ENCODE measurements around the gene KLF15.

Gene KLF15

GRCh38 chr3:126319701-126320295 is 37.4 kb downstream of the KLF15 start:
- TF ChIP-seq FOXP2 (optimal IDR thresholded peaks at IDR 0.05; ENCODE audit: control extremely low read depth, extremely low read length, insufficient read depth) (no peak), EZH2 (IDR thresholded peaks at IDR 0.05) (no peak), POLR2AphosphoS5 (IDR thresholded peaks at IDR 0.05; ENCODE audit: borderline replicate concordance, low read depth, low read length) (no peak)
- DNase-seq (ENCODE audit: low read depth, low spot score) = no peak
- Histone ChIP-seq H3K9ac (ENCODE audit: insufficient read length) (no peak overlapping the region), H3K36me3 (ENCODE audit: insufficient read depth, low read length) (no peaks in the 10 kb centered on the region), H3K4me3 (no peak overlapping the region), H3K27ac (no peak overlapping the region), H3K9me3 (ENCODE audit: low read depth, low read length) (no peaks in the 10 kb centered on the region)

DNA sequence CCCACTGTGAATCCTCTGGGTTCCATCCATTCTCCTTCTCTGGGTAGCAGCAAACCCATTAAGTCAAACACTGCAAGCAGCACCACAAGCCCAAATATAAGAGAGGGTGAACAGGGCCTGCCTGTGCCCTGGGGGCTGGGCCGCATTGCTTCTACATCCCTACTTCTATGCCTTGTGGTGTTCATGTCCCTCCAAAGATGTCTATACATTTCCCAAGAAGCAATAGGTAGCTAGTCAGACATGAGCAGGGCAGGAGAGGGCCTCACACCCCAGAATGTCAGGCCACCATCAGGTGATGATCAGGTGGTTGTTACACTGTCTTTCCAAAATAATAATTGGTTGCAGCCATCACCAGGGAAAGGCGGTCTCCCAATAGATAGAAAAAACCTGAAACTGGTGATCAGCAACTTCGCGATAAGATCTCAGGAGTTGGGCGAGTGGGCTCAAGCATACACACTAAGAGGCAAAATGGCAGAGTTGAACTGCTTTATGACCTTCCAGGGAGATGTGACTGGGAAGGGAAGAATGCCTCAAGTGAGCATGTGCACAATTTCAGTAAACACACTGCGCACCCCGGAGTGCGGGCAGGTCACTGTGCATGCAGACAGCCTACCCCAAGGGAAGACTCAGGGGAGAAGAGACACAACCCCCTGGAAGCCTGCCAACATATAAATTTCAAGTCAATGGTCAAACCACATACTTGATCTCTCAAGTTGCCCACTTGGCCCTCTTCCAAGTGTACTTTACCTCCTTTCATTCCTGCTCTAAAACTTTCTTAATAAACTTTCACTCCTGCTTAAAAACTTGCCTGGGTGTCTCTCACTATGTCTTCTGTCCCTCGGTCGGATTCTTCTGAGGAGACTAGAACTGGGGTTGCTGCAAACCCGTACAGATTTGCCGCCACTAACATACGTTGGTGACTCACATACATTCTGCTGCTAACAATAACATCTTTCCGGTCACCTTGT is 39.9 kb downstream of the KLF15 start:
- no peaks in the 10 kb centered on the region for H3K36me3 ChIP-seq (ENCODE audit: insufficient read depth, low read length)
- DNase-seq (ENCODE audit: low read depth, low spot score) = no peak
- TF ChIP-seq EZH2 (IDR thresholded peaks at IDR 0.05) = no peak
- no peak for TF ChIP-seq FOXP2 (optimal IDR thresholded peaks at IDR 0.05; ENCODE audit: control extremely low read depth, extremely low read length, insufficient read depth)

DNA sequence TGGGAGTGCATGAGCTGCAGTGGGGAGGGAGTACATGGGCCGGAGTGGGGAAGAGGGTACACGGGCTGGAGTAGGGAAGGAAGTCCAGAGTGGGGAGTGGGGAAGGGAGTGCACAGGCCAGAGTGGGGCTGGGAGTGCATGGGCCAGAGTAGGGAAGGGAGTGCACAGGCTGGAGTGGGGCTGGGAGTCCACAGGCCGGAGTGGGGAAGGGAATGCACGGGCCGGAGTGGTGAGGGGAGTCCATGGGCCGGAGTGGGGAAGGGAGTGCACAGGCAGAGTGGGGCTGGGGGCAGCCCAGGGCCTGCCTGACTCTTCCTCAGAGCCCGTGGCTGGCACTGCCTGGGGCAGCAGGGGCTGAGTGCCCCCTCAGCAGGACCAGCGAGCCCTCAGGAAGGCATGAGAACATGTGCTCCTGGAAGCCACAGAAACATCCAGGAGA is 40.7 kb downstream of the KLF15 start:
- H3K9ac ChIP-seq (ENCODE audit: insufficient read length) = no peak overlapping the region
- no peak overlapping the region for H3K27ac ChIP-seq
- no peak for TF ChIP-seq FOXP2 (optimal IDR thresholded peaks at IDR 0.05; ENCODE audit: control extremely low read depth, extremely low read length, insufficient read depth)
- TF ChIP-seq EZH2 (IDR thresholded peaks at IDR 0.05) = no peak
- no peaks in the 10 kb centered on the region for H3K9me3 ChIP-seq (ENCODE audit: low read depth, low read length)
- no peak overlapping the region for H3K4me3 ChIP-seq
- H3K36me3 ChIP-seq (ENCODE audit: insufficient read depth, low read length) = no peaks in the 10 kb centered on the region
- DNase-seq (ENCODE audit: low read depth, low spot score) = no peak

More for the DNA sequence above, 39.9 kb downstream of the KLF15 start:
- no peaks in the 10 kb centered on the region for H3K9me3 ChIP-seq (ENCODE audit: low read depth, low read length)
- H3K4me3 ChIP-seq = no peak overlapping the region
- no peak overlapping the region for H3K9ac ChIP-seq (ENCODE audit: insufficient read length)
- H3K27ac ChIP-seq = no peak overlapping the region

DNA sequence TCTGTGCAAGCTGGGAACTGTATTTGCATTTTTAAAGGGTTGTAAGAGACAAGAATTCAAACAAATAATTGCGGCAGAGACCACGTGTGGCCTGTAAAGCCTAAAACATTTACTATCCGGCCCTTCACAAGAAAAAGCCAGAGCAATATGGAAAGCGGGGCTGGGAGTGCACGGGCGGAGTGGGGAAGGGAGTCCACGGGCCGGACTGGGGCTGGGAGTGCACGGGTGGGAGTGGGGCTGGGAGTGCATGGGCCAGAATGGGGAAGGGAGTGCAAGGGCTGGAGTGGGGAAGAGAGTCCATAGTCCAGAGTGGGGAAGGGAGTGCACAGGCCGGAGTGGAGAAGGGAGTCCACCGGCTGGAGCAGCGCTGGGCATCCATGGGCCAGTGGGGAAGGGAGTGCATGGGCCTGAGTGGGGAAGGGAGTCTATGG is 41.2 kb downstream of the KLF15 start:
- H3K9ac ChIP-seq (ENCODE audit: insufficient read length) = peak overlapping the region; percentile 49
- no peaks in the 10 kb centered on the region for H3K36me3 ChIP-seq (ENCODE audit: insufficient read depth, low read length)
- no peak overlapping the region for H3K4me3 ChIP-seq
- no peaks in the 10 kb centered on the region for H3K9me3 ChIP-seq (ENCODE audit: low read depth, low read length)
- peak overlapping the region; percentile 54 for H3K27ac ChIP-seq
- no peak for DNase-seq (ENCODE audit: low read depth, low spot score)
- TF ChIP-seq POLR2AphosphoS5 (IDR thresholded peaks at IDR 0.05; ENCODE audit: borderline replicate concordance, low read depth, low read length) = no peak
- TF ChIP-seq FOXP2 (optimal IDR thresholded peaks at IDR 0.05; ENCODE audit: control extremely low read depth, extremely low read length, insufficient read depth) = no peak
- TF ChIP-seq EZH2 (IDR thresholded peaks at IDR 0.05) = no peak

DNA sequence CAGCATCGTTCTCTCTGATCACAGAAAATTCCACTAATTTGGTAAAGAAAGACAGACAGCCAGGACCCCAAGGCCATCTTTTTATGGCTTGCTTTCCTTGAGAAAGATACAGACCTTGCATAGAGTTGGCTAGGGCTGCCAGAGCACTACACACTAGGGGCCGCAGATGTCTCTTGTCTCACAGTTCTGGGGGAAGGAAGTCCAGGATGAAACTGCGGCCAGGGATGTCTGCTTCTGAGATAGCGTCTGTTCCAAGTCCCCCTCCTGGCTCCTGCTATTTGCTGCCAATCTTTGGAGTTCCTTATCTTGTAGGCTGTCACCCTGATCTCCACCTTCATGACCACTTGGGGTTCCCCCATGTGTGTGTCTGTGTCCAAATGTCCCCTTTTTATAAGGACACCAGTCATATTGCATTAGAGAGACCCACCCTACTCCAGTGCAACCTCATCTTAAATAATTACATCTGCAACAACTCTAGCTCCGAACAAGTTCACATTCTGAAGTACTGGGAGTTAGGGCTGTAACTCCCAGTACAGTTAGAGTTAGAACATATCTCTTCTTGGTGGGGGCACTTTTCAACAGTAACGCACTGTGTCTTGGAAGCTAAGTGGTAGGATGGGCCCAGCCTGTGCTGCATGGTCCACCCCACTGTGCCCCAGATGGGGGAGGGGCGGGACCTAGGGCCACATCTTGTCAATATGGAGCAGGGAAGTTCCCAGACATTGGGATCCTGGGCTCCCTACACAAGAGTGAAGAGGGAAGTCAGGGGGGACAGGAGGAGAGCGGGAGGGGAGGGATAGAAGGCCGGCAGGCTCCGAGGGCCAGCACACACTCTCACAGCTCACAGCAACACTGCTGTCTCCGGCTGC is 42.2 kb downstream of the KLF15 start:
- TF ChIP-seq POLR2AphosphoS5 (IDR thresholded peaks at IDR 0.05; ENCODE audit: borderline replicate concordance, low read depth, low read length) (no peak), EZH2 (IDR thresholded peaks at IDR 0.05) (no peak), FOXP2 (optimal IDR thresholded peaks at IDR 0.05; ENCODE audit: control extremely low read depth, extremely low read length, insufficient read depth) (no peak)
- Histone ChIP-seq H3K36me3 (ENCODE audit: insufficient read depth, low read length) (no peaks in the 10 kb centered on the region), H3K9ac (ENCODE audit: insufficient read length) (peak overlapping the region; percentile 49), H3K27ac (peak overlapping the region; percentile 54; the same call in 1 of the 2 replicates), H3K9me3 (ENCODE audit: low read depth, low read length) (no peaks in the 10 kb centered on the region), H3K4me3 (no peak overlapping the region)
- no peak for DNase-seq (ENCODE audit: low read depth, low spot score)

- Histone ChIP-seq H3K9me3 (ENCODE audit: low read depth, low read length) (no peaks in the 10 kb centered on the region), H3K36me3 (ENCODE audit: insufficient read depth, low read length) (no peaks in the 10 kb centered on the region), H3K27ac (no peak overlapping the region; the same call in 1 of the 2 replicates), H3K9ac (ENCODE audit: insufficient read length) (no peak overlapping the region), H3K4me3 (no peak overlapping the region)
- DNase-seq (ENCODE audit: low read depth, low spot score) = no peak
- TF ChIP-seq EZH2 (IDR thresholded peaks at IDR 0.05) (no peak), POLR2AphosphoS5 (IDR thresholded peaks at IDR 0.05; ENCODE audit: borderline replicate concordance, low read depth, low read length) (no peak), FOXP2 (optimal IDR thresholded peaks at IDR 0.05; ENCODE audit: control extremely low read depth, extremely low read length, insufficient read depth) (no peak)
These were observed 42.9 kb downstream of the KLF15 start for GRCh38 chr3:126314305-126314789.

GRCh38 chr3:126313580-126314304 is 43.5 kb downstream of the KLF15 start:
- TF ChIP-seq POLR2AphosphoS5 (IDR thresholded peaks at IDR 0.05; ENCODE audit: borderline replicate concordance, low read depth, low read length) (no peak), FOXP2 (optimal IDR thresholded peaks at IDR 0.05; ENCODE audit: control extremely low read depth, extremely low read length, insufficient read depth) (no peak), EZH2 (IDR thresholded peaks at IDR 0.05) (no peak)
- DNase-seq (ENCODE audit: low read depth, low spot score) = no peak
- no peak overlapping the region for H3K4me3 ChIP-seq

More at GRCh38 chr3:126313580-126314304, 43.5 kb downstream of the KLF15 start:
- H3K27ac ChIP-seq = no peak overlapping the region
- no peak overlapping the region for H3K9ac ChIP-seq (ENCODE audit: insufficient read length)
- H3K9me3 ChIP-seq (ENCODE audit: low read depth, low read length) = no peaks in the 10 kb centered on the region
- H3K36me3 ChIP-seq (ENCODE audit: insufficient read depth, low read length) = no peaks in the 10 kb centered on the region
